Cardiac atrium fibroblast (primary cell): ENCODE measurements around the gene POP4. TPM values are rescaled to one million over a fixed set of nuclear protein-coding genes. Genes with fewer than 3 reads are reported as not detected.

Experiments used
- total RNA-seq: library from RNA; depleted of rRNA; stranded (reverse); fragments of >200 nt; gene quantifications from 2 replicates; pipeline ENCODE4 v1.2.3, GENCODE V29; 2015

The POP4 gene
- 52.7 and 87.2 TPM in 2 replicates for total RNA-seq

GRCh38 chr19:29605653-29606419, at the start of gene POP4:
Gene POP4 (plus strand): TSS chr19:29606283. CDS start chr19:29606319, 36 bp downstream.

GRCh38 chr19:29665215-29665825, 59.2 kb downstream of the POP4 start, which contains the start of gene PLEKHF1:
Gene PLEKHF1 (plus strand): TSS chr19:29665461. CDS start chr19:29673840, 8,379 bp downstream.

Other genes starting within 250 kb of the POP4 start
- gene VSTM2B, start 80.3 kb upstream of the POP4 start, total RNA-seq: not detected in 2 replicates
- 11.2 and 22.6 TPM in 2 replicates for gene PLEKHF1, start 59.2 kb downstream of the POP4 start, total RNA-seq
- gene C19orf12, start 109.0 kb downstream of the POP4 start, total RNA-seq: 24.2 and 29.0 TPM in 2 replicates
- 7.1 and 8.3 TPM in 2 replicates for gene CCNE1, start 205.7 kb downstream of the POP4 start, total RNA-seq